Measurements from ENCODE around the gene PQBP1.

PQBP1 gene

DNA sequence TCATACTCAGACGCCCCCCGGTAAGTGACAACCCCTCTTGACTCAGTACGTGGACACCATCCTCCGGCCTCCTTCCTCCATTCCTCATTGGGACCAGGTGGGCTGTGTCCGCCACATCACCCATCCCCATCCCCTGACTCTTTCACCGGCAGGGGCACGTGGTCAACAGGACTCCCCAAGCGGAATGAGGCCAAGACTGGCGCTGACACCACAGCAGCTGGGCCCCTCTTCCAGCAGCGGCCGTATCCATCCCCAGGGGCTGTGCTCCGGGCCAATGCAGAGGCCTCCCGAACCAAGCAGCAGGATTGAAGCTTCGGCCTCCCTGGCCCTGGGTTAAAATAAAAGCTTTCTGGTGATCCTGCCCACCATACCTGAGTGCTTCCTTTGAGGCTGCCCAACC lies 5.0 kb downstream of the PQBP1 start:
- DNase-seq = no peak

DNA sequence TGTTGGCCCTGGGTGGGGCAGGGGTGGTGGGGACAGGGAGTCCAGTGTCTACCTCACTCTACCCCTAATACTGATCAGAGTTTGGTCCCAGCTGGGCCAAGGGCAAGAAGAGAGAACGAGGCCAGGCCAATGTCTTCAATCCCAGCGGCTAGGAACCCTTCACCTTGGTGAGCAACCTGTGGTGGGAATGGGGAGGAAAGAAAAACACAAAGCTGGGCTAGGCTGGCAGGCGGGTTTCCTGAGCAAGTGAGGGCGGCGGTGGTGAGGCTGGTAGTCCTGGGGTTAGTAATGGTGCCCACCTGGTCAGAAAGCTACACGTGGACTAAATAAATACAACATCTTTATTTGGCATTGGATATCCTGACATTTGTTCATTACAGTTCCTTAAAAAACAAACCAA lies 5.6 kb downstream of the PQBP1 start:
- DNase-seq = no peak

DNA sequence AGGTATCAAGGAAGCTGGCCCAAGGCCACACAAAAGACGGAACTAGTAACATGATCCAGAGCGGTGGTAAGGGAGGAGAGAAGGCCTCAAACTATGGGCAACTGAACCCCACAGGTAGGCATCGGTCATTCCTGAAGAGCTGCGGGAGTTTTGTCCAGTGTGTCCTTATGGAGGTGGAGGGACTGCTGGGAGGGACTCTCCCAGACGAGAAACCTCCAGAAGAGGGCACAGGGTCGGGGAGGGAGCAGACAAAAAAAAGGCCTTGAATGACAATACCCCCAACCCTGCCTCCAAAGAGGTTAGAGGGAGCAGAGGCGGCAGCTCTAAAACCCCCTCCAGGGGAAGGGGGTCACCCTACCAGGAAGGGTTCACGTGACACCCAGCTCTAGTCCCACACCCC lies 6.5 kb downstream of the PQBP1 start:
- DNase-seq = no peak

DNA sequence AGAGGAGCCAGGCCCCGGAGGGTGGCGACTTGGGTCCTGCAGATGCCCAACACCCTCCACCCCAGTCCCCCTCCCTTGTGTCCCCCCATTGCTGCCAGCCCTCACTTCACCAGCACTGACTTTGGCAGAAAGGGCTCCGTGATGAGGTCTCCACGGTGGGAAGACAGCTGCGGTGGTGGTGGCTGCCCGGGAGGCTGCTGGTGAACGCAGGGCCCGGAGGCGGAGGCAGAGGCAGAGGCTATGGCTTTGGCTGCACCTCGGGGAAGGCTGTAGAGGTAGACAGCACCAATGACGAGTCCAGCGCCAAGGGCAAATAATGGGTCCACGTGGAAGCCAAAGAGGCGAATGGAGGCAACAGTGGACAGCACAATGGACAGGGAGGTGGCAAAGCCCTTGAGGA lies 6.9 kb downstream of the PQBP1 start:
- DNase-seq = no peak

DNA sequence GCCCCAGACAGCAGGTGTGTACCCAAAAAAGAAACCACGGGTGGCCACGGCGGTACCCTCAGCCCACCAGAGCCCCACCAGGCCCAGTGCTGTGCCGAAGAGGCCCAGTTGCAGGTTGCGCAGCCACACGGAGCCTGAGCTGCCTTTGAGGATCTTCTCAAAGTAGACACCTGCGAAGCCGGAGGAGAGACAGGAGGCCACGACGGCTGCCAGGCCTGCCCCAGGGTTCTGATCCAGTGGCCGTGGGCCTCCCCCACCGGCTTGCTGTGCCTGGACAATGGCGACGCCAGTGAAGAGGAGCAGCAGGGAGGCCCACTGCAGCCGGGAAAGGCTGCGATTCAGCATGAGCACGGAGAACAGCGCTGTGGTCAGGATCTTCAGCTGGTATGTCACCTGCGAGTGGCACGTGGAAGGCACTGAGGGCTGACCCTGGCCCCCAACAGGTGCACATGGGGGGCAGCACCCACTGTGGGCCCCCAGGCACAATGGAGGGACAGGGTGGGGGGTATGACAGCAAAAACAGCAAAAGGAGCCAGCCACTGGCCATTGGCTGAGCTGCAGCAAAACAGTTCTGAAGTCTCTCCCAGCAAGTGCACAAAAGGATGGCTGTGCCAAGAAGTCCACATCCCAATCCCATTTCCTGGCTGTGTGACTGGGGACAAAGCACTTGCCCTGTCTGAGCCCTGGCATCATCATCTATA lies 7.5 kb downstream of the PQBP1 start:
- no peak for DNase-seq

DNA sequence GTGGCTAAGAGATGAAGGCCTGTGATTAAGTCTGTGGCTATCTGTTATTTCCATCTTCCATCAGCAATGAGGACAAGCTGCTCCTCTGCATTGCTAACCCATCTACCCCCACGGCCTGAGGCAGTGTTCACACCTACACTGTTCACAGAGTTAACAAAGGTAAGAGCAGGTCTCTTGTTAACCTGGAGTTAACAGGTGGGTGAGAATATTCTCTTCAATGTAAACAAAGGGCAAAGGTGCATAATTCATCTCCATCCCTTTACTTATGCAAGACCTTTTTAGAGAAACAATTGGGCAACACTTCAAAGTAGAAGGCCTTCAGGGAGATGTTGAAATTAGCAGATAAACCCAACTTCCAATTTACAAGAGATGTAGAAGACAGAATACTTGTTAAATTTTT lies 10.9 kb downstream of the PQBP1 start:
- DNase-seq = no peak

DNA sequence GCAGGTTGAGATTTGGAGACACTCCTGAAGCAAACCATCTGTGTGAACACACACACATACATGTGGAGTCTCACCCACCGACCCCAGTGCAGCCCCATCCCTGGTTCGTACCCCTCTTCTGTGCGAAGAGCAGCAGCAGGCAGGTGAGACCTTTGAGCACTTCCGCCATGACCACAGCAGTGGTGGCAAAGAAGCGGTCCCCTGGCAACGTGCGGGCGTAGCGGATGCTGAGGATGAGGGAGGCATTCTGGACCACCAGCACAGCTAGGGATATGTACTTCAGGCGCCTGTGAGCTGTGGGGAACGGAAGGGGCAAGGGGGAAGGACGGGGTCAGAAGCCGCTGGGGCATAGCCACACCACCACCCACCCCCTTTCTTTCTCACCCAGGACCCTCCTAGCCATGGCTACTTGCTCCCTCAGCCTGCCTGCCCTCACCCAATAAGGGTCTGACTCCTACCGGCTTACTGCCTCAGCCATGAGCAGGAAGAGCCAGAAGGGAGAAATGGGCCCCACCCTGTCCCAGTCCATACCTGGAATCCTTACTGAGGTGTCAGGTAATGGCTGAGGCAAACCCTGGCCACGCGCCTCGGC lies 12.1 kb downstream of the PQBP1 start:
- DNase-seq = no peak

DNA sequence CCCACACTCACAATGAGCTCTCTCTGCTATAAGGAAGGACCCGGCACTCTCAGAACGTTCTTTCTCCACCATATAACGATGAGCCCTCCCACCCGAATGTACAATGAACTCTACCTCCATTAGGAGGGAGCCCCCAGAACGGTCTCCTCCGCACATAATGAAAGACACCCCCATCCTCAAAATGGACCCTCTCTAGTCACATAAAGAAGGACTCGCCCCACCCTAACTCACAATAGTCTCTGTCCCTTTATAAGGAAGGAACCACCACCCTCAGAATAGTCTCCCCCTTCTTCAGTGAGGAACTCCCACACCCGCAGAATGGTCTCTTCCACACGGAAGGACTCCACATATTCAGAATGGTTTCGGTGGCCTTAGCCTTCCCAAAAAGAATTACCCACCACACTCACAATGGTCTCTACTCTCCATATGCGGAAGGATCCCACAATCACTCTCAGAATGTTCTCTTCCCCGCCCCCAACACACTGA lies 13.2 kb downstream of the PQBP1 start:
- no peak for DNase-seq

DNA sequence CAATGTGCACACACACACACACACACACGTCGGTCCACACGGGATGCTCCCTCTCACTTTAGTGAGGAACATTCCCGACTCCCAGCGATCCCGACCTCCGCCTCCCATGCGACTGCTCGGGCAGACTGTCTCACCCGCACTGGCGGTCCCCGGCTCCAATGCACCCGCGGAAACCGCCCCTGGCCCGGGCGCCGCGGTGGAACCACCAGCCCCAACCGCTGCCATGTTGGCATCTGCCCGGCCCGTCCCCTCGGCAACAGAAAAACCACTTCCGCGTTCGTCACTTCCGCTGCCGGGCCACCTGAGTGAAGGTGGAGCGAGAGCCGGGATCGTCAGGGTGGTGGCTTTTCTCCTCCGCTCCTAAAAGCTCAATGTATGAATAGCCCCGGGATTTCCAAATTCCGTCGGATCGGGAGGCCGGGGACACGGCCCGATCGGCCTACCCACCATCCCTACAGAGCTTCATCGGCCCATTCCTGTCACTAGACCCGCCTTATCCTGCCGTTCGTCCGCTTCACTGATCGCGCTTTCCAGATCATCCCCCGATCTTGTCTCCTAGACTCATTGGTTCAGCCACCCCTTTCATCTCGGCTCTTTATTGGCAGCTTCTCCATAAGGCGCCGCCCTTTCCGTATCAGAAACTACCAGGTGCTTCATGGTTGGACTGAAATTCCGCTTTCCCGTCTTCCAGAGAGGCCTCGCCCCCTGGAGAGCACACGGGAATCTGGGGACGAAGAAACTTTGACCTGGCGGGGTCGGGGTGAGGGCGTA lies 13.9 kb downstream of the PQBP1 start, which contains the start of gene SLC35A2:
Gene SLC35A2 (minus strand): TSS at position 235 of the 771 bp plus-strand sequence. CDS start 10 bp downstream, at position 225.
- DNase-seq = peak; percentile 74

DNA sequence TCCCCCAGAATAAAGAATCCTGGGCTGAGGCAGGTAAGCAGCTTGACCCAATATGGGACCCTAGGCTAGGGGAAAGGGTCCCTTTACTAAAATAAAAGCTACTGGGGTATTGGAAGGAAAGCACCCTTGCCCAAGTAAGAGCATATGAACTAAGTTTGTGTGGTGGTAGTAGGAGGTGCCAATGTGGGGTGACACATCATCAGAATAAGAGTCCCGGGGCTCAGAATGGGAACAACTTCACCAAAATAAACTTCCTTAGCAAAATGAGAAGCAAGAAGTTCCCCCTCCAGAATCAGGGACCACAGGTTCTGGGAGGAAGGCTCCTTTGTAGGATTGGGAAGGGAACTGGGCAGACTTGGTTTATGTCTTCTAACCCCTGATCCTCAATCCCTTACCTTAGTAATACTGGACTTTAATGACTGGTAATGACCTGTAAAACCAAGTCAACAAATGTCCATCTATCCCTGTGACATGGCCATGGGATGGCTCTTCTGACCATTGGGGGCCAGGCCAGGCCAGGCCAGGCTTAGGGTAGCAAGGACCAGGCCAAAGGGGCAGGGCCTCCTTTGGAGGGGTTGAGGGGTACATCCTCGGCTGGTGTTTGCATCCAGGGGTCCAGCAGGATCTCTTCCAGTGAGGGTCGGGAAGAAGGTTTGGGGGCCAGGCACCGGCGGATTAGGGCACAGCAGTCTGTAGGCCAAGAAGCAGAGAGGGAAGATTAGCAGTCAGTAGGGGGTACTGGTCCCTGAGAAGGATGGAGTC lies 16.1 kb downstream of the PQBP1 start:
- DNase-seq = no peak

DNA sequence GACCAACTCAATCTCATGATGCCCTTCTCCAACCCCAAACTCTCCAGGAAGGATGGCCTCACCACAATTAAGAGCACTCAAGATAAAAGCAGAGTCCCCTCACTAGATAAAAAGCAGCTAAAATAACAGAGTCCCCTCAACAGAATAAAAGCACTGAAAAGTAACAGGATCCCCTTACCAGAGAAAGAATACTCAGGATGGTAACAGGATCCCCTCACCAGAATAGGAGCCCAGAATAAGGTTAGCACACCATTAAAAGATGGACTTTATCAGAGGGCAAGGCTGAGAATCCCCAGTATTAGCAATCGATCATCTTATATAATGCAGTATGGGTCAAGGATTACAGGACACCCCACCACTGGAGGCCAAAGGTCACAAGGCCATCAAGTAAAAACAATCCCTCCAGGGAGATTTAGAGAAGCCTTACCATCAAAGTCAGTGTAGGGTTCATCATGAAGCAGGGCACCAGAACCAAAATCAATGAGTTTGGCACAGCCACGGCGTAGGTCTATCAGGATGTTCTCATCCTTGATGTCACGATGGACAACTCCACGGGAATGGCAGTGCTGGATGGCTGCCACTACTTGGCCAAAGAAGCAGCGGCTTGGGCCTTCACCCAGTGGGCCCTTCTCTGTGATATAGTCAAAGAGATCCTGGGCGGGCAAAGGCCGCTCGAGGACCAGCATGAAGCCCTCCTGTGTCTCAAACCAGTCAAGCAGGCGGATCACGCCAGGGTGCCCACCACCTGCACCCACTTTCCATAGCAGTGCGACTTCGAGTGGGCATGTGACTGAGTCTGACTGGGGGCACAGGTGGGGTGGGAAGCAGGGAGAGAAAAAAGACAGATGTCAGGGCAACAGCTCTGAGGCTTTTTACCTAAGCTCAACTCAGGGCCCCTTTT lies 17.1 kb downstream of the PQBP1 start:
- DNase-seq = no peak

DNA sequence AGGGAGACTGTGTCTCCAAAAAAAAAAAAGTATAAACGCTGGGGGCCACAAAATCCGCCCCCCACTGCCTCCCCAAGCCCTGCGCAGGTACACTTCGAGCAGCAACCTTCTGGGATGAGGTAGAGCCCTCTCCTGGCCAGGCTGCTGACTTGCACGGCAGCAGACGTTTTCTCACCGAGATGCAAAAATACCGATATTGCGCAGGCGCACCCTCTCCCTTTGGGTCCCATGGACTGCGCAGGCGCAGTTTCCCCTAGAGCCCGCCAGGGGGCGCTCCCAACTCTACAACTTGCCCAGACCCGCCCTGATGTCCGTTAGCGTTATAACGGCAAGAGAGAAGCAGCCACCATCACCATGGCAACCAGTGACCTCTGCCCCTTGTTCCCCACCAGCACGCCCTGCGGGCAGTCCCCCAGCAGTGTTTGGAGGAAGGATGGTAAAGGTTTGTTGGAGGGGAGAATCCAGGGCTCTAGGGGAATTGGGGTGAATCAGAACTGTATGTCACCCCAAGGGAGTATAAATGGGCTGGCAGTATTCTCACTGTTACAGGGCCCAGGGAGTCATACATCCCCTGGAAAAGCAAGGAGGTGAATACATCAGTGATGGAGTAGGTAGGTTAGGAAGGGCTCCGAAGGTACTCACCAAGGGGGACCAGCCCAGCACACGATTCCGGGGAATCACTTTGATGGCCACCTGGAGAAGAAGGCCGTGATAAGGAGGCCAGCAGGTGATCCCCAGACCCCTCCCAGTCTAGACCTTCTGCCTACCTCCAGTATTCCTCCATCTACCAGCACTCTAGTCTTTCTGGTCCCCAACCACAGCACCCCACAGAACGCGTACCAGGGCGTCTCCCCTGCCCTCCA lies 19.6 kb downstream of the PQBP1 start:
- peak; percentile 89 for DNase-seq

DNA sequence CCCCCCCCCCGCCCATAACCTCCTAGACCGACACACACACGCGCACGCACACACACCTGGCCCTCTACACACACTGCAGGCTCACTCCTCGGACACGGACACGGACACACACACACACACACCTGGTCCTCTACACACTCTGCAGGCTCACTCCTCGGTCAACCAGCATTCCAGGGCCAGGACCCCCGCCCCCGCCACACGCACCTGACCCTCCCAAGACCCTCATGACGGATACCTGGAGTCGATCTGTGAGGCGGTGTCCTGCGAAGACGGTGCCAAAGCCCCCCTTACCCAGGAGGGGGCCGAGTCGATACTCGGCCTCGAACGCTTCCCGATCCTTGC lies 20.5 kb downstream of the PQBP1 start:
- no peak for DNase-seq

DNA sequence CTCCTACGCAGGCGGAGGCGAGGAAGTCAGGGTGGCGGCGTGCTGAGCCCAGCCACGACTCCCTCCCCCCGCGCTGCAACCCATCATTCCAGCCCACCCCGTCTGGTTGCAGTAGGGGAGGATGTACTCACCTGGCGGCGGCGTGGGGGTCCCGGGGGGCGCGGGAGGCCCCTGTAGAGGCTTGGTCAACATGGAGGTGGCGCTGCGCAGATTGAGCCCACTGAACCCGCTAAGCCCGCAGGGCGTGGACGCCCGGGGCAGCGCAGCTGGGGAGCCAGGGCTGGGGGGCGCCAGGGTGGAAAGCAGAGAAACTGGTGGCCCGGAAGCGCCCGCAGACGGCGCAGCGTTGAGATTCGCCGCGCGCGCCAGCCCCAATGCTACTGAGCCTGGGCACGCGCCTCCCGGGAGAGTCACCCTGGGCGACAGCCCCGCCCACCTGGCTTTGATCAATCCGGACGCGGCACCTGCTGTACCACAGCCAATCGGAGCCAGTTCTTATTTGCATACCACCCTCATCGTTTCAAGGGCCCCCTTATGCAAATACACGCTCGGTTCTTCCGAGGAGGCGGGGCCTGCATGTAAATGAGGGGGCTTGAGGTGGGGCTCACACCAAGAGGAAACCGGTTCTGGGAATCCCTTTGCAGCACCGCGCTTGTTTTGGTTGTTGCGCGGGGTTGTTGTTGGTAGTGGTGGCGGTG lies 21.1 kb downstream of the PQBP1 start, which contains the start of gene PIM2:
Gene PIM2 (minus strand): TSS at position 382 of the 698 bp plus-strand sequence. CDS start 190 bp downstream, at position 192.
- peak; percentile 94 for DNase-seq

DNA sequence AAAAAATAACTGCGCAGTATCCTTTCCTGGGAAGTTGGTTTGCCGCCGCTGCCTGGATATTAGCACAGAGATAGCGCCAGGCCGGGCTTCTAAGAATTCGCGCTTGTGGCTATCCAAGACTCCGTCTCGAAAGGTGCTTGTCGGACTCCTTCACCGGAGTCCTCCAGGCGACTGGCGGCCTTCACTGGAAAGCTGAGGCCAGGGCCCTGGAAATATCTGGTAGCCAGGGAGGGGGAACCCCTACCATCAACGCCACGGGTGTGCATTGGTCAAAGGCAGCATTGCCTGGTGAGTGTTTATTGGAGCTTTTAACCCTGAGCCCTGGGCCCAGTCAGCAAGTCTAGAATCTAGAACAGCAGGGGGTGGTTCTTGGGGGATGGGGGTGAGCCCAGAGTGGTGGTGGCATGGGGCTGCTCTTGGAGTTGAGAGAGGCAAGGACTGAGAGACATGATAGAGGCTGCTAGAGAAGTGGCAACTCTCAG lies 21.7 kb downstream of the PQBP1 start:
- no peak for DNase-seq

DNA sequence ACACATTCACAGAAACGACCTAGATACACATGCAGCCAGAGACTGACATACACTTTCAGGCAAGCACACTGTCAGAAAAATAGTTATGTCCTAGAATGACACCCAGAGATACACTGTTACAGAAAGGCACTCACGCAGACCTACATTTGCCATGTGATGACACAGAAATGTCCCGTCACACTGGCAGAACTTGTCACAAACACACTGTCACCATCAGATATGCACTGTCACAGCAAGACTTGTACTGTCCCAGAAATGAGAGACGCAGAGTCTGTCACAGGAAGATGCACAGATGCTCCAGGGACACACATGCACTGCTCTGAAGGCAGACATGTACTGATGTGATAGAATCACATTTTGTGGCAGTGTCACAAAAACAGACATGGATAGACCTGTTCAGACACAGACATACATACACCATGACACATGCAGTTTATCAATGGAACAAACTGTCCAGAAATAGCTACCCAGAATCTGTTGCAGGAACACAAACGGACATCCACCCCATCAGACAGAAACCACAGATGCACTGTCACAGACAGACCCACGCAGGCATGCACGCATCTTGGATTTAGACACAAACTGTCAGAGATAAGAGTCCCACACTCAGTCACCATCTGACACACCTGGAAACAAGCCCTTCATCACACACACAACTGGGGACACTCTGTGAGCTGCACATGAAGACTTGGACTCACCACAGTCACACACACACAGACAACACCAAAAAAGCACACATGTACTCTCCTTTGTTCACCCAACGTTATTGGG lies 22.4 kb downstream of the PQBP1 start:
- DNase-seq = no peak

DNA sequence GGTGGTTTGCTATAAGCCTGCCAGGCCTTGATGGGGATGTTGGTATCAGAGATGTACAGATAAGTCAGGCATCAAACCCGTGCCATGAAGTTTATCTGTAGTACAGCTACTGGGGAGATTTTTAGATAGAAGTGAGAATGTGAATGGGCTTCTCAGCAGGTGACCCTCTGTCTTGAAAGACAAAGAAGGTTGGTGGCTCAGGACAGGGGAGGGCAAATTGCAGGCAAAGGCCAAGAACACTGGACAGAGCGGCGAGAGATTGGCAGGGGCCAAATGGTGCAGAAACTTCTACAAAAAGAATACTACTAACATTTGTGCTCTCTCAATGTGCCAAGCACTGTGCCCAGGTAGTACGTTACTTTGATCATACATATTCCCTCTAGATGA lies 23.0 kb downstream of the PQBP1 start:
- DNase-seq = no peak

DNA sequence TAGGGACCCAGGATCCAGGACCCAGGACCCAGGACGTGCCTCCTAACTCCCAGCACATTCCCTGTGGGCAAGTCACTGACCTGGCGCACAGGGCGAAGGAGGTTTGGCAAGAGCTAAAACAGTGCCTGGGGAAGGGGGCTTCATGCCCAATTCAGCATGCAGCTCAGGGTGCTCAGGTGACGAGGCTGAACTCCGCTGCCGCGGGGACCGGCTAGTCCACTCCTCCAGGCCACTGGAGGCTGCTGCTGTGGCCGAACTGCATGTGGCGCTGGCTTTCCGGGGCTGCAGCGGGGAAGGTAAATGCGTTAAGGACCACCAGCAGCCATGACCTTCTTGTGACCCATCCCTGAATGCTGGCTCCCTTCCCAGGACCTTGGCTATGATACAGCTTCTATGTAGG lies 26.0 kb downstream of the PQBP1 start:
- DNase-seq = no peak

DNA sequence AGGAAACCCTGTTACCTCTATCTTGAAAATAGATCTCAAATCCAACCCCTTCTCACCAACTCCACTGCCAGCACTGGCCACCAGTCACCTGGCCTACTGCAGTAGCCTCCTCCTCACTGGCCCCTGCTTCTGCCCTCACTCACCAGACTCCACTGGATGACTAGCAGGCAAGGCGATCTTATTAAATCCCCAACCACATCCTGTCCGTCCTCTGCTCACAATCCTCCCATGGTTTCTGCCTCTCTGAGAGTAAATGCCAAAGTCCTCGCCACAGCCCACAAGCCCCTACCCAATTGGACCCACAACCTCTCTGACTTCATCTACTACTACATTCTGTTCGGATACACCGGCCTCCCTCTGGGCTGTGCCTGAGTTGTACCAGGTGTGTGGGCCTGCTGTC lies 26.5 kb downstream of the PQBP1 start:
- no peak for DNase-seq
